Activated T-cell treated with anti-CD3 and anti-CD28 coated beads for 1 hour (primary cell): Measurements from ENCODE around the gene ASB8.
A peak's percentile ranks its signal among the peaks of the same experiment; 100 is the strongest.

ENCODE experiments used
- DNase-seq: peaks from one replicate; pipeline ENCODE4 v3.0.0-alpha.2; 2020; ENCODE audit warnings: low read depth

The ASB8 gene

GRCh38 chr12:48105867-48106680 lies 51.2 kb downstream of the ASB8 start, which contains the start of gene SENP1:
Gene SENP1, minus strand, starts transcription at chr12:48106079. Its CDS starts 4,607 bp downstream, at chr12:48101472.
- DNase-seq, result peak; percentile 78

GRCh38 chr12:48105321-48105866 lies 51.9 kb downstream of the ASB8 start:
- peak; percentile 40 for DNase-seq

GRCh38 chr12:48104531-48104930 lies 52.8 kb downstream of the ASB8 start:
- no peak for DNase-seq
